Left renal pelvis (tissue), 4 donors: ENCODE data around the gene ASIP. TPM values are rescaled to one million over a fixed set of nuclear protein-coding genes. Genes with fewer than 3 reads are reported as not detected.
"Not testable (repeated sequence)": the region's sequence is repeated elsewhere in the genome, so short reads cannot be mapped to it uniquely, and the experiment has no call there.

ENCODE experiments used
- DNase-seq, 4 donors: peaks; one replicate each; pipeline ENCODE4 v3.0.0-alpha.2; 2013; ENCODE audit warnings: low read depth in 4 of 4, low spot score in 3 of 4
- polyA plus RNA-seq, 4 donors: library from polyadenylated mRNA; unstranded; fragments of 120-200 nt; gene quantifications; one replicate each; pipeline ENCODE4 v1.2.1, GENCODE V29; 2013; ENCODE audit not compliant: insufficient read length in 4 of 4

ASIP gene
- polyA plus RNA-seq, 4 donors, result 0.22 to 0.52 TPM; not detected in 2

- DNase-seq, result not testable (repeated sequence)
Measured at GRCh38 chr20:34242015-34242414, 792 bp downstream of the ASIP start.

- no peak for DNase-seq
Measured at GRCh38 chr20:34242879-34243278, 1.7 kb downstream of the ASIP start.

- no peak for DNase-seq
Measured at GRCh38 chr20:34243377-34243776, 2.2 kb downstream of the ASIP start.

- DNase-seq, result no peak
Measured at GRCh38 chr20:34246126-34246626, 5.0 kb downstream of the ASIP start.

DNA sequence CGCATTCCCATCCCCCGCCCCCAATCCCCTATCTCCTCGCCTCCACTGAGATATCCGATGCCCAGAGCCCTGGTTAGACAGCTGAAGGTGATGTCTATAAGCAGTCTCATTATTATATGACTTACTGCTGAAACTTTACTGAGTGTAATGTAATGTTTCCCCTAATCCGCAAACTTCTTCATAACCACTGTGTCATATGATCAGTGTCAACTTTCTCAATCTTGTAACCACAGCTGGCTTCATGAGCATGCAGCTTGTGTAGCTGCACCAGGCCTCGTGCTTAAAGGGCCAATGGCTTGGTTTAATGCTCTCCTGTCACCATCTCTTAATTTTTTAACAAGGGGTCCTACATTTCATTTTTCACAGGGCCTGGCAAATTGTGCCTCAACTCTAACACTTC lies 8.1 kb downstream of the ASIP start:
- no peak for DNase-seq

- DNase-seq, result no peak
Measured at GRCh38 chr20:34250005-34250404, 8.8 kb downstream of the ASIP start.

- no peak for DNase-seq
Measured at GRCh38 chr20:34251619-34252018, 10.4 kb downstream of the ASIP start.

GRCh38 chr20:34252431-34253086 lies 11.3 kb downstream of the ASIP start:
- DNase-seq, result not testable (repeated sequence)

- no peak for DNase-seq
Measured at GRCh38 chr20:34254979-34255378, 13.8 kb downstream of the ASIP start.

GRCh38 chr20:34256629-34257124 lies 15.5 kb downstream of the ASIP start:
- DNase-seq, result no peak

- no peak for DNase-seq
Measured at GRCh38 chr20:34260208-34260942, 19.2 kb downstream of the ASIP start.

- no peak for DNase-seq
Measured at GRCh38 chr20:34262488-34263288, 21.5 kb downstream of the ASIP start.

DNA sequence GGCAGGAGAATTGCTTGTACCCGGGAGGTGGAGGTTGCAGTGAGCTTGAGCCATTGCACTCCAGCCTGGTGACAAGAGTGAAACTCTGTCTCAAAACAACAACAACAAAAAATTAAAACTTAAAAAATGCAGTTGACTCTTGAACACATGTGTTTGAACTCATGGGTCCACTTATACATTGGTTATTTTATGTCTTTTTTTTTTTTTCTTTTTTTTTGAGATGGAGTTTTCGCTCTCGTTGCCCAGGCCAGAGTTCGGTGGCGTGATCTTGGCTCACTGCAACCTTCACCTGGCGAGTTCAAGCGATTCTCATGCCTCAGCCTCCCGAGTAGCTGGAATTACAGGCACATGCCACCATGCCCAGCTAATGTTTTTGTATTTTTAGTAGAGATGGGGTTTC lies 22.2 kb downstream of the ASIP start:
- not testable (repeated sequence) for DNase-seq

- DNase-seq, result no peak
Measured at GRCh38 chr20:34264141-34264540, 22.9 kb downstream of the ASIP start.

DNA sequence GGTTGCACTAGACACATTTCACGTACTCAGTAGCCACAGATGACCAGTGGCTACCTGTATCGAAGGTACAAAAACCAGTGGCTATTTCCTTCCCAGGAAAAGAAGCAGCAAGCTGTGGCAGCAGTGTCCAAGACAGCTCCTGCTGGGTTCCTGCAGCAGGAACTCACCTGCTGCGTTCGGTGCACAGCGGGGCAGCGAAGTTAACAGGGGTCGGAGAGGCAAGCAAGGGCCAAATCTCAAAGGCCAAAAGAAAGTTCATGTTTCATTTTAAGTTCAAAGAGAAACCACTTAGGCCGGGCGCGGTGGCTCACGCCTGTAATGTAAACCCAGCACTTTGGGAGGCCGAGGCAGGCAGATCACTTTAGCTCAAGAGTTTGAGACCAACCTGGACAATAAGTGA lies 26.9 kb downstream of the ASIP start:
- no peak for DNase-seq

- no peak for DNase-seq
Measured at GRCh38 chr20:34268851-34269636, 27.8 kb downstream of the ASIP start.

DNA sequence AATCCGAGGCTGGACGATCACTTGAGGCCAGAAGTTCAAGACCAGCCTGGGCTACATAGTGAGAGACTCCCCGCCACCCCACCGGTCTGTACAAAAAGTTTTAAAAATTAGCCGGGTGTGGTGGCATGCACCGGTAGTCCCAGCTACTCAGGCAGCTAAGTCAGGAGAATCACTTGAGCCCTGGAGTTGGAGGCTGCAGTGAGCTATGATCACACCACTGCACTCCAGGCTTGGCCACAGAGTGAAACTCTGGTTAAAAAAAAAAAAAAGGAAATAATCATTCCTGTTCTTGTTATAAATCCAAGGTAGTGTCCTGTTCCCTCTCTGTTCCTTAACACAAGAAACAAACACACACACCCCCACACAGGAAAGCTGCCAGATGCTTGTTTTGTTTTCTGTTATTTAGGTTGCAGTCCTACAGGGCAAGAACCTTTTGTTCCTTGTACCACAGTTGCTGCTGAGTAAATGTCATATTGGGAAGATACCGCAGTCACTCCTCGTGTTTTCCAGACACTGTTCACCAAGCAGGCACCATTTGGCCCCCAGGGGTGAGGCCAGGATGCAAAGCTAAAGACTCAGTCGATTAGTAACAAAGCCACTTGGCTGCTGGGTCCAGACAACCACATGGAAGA lies 28.9 kb downstream of the ASIP start:
- no peak for DNase-seq

GRCh38 chr20:34271956-34272355 lies 30.7 kb downstream of the ASIP start:
- no peak for DNase-seq

- no peak for DNase-seq
Measured at GRCh38 chr20:34274694-34275093, 33.5 kb downstream of the ASIP start.

DNA sequence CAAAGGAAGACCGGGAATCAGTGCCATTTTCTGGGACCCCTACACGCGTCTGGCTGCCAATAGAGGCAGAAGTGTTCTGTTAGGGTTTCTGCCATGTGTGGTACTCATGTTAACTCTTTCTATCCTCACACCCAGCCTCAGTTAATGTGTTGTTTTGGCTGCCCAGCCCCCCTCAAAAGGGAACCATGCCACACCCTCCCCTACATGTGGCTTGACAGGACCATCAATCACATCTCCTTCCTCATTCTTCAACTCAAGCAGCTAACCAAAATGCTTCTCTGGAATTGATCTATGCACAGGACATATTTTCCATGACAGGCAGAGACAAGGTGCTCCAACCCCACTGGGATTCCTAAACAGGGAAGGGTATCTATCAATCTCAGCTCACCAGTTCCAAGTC lies 40.0 kb downstream of the ASIP start:
- DNase-seq, result no peak
